DMS114 treated with DMSO at 0.1 percent for 48 hours (cell line): ENCODE measurements around the gene MEOX1.
"Not testable (repeated sequence)": the region's sequence is repeated elsewhere in the genome, so short reads cannot be mapped to it uniquely, and the experiment has no call there.

Source experiments
- DNase-seq: peaks from one replicate; lab custom pipeline; 2025; ENCODE audit not compliant: unreplicated experiment; lab: John Stamatoyannopoulos, UW

Gene MEOX1

DNA sequence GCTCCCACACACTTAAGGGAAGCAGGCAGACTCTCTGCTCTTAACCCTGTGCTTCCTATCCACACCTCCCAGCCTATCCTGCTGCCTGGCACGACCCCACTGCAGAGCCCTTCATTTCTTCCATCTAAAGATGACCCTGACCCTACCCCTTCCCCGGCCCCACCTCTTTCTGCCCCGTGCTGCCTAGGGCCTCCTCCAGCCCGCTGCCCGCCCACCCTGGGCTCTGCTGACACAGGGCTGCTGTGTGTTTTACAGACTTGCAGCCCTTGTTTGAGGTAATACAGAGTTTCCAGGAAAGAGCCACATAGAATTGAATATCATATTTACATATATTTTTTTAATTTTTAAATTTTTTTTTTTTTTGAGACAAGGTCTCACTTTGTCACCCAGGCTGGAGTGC lies 42.0 kb downstream of the MEOX1 start:
- DNase-seq = no peak

DNA sequence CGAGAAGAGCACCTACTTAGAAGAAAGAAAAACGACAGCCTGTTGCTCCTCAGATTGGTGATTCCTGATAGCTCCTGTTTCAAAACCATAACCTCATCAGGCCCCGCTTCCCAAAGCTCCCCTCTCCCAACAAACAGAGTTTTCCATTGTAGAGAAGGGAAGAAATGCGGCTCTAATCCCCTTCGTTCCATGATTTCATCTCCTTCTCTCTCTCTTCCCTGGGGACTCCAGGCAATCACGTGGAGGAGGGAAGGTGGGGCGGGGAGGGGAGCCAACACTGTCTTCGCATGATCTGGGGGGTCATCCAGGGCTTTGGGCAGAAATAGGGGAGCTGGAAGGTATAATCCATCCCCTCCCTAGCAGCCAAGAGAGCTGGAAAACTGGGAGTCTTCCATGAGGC lies 43.4 kb downstream of the MEOX1 start:
- no peak for DNase-seq

- no peak for DNase-seq
Measured at GRCh38 chr17:43616852-43617251, 44.9 kb downstream of the MEOX1 start.

- no peak for DNase-seq
Measured at GRCh38 chr17:43616421-43616820, 45.3 kb downstream of the MEOX1 start.

GRCh38 chr17:43616029-43616351 lies 45.7 kb downstream of the MEOX1 start:
- DNase-seq = no peak

GRCh38 chr17:43615330-43616028 lies 46.2 kb downstream of the MEOX1 start:
- DNase-seq = no peak

DNA sequence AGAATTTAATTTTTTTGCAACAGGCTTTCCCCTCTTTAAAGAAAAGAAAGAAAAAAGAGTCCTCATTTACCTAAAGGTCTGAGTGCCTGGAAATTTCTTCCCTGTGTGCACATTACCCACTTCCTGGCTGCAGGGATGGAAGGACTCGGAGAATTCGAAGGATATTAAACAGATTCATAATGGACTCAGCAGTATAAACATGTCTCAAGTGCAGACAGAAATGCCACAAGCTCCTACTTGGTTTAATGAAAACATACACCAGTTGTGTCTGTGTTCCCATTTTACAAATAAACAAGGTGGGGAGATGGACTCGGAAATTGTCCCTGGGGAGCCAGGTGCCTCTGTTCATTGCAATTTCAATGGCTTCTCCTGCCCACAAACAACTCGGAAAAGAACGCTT lies 47.2 kb downstream of the MEOX1 start:
- no peak for DNase-seq

GRCh38 chr17:43613917-43614316 lies 47.8 kb downstream of the MEOX1 start:
- DNase-seq = no peak

- no peak for DNase-seq
Measured at GRCh38 chr17:43612515-43612914, 49.2 kb downstream of the MEOX1 start.

DNA sequence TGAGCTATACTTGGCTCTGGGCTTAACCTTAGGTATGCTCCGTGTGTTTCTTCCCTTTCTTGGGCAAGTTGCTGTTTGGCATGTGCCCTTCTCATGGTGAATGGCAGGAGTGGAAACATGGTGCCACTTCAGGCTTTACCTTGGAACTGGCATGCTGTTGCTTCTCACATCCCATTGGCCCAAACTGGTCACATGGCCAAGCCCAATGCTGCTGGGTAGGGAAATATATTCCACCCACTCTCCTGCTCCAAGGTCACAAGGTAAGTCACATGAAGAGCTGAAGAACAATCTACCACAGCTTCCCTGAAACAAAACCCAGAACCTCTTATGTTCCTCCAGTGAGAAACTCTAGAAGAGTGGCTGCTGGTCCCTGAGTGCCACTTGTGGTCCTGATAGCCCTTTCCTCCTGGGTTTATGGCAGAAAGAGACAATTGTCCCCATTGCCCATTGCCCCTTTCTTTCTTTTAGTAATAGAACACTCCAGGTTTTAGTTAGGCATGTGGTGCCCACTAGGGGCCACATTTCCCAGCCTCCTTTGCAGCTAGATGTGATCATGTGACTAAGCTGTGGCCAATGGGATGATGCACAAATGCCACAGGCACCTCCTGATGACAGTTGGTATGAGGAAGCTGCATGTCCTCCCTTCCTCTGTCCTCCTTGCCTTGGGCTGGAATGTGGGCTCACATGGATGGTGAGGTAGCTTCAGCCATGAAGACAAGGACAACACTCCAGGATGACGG lies 50.3 kb downstream of the MEOX1 start:
- DNase-seq = no peak

DNA sequence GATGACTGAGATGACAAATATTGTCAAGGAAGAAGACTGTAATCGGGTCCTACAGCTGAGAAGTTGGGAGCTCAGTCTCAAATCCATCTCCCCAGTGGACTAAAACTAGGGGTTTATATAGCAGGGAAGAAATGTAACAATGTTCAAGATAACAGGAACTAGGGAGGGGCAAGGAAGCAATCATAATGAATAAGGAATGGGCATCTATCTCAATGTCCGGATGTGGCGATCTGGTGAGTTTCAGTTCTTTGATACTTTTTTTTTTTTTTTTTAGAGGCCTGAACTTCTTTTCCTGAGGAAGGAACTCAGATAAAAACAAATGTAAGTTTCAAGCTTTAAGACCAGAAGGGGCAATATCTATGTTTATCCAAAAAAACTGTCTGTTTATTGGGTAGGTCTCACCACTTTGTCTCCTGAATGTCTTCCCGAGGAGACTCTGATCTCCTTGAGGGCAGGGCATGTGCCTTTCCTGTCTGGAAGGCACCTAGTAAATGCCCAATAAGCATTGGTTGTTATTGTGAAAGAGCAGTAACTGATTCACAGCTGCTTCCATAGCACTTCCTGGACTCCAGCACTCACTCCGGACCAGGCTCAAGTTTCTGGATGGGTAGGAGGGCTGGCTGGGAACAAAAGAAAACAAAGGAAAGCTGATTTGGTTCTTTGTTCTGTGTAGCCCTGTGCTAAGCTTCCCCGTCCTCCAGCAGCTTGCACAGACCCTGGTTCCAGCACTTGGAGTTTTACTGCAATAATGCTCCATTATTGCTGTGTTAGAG lies 51.9 kb downstream of the MEOX1 start:
- DNase-seq = no peak

DNA sequence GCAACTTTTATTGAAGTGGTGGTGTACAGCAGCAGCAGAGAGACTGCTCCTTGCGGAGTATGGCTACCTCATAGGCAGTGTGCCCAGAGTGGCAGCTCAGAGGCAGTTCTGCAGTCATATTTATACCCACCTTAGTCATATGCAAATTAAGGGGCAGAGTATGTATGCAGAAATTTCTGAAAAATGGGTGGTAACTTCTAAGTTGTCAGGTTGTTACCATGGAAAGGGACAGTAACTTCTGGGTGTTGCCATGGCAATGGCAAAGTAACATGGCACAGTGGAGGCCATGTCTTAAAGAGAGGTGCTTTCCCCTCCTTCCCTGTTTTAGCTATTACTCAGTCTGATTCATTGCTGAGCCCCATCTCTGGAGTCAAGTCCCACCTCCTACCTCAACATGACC lies 53.4 kb downstream of the MEOX1 start:
- DNase-seq = no peak

DNA sequence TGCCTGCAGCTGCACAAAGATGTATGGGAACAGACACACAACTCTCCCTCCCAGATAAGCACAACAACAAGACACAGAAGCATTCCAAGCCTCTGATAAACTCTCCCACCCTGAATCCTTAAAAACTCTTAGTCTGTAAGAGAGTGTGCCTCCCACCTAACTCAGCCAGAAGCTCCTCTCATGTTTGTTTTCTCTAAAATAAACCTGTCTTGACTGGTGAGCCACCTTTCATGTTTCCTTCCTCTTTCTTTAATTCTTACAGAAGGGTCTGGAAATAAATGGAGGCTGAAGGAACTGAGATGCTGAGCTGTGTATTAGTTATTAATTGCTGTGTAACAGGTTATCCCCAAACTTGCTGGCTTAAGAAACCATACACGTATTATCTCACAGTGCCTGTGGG lies 57.2 kb downstream of the MEOX1 start:
- no peak for DNase-seq

- no peak for DNase-seq
Measured at GRCh38 chr17:43603321-43603720, 58.4 kb downstream of the MEOX1 start.

- DNase-seq = not testable (repeated sequence)
Measured at GRCh38 chr17:43602556-43602955, 59.2 kb downstream of the MEOX1 start.

- DNase-seq = no peak
Measured at GRCh38 chr17:43601280-43602039, 60.3 kb downstream of the MEOX1 start.

DNA sequence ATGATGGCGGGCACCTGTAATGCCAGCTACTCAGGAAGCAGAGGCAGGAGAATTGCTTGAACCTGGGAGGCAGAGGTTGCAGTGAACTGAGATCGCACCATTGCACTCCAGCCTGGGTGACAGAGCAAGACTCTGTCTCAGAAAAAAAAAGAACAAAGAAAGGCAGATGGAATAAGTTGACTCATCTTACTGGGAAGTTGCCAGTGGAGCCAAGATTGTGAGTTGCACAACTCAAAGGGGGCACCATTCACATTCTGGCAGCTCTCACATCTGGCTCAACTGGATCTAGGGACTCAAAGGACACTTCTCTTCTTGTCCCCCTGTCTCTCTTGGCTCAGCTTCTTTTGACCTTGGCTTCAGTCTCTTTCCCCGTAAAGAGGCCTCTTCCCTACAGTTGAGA lies 61.9 kb downstream of the MEOX1 start:
- no peak for DNase-seq

DNA sequence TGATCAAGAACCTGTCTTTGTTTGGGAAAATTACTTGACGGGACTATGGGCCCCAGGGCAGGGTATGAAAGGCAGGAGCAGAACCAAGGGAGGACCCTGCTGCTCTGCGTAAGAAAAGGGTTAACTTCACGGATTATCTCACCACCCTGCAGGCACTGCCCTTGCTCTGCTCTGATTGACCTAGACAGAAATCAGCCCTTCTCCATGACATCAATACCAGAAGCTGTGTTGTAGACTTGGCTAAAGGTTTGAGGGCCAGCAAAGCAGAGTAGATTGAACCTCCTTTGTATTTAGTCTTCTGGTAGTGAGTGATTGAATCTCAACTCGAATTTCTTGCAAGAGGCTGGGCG lies 62.7 kb downstream of the MEOX1 start:
- no peak for DNase-seq

- DNase-seq = no peak
Measured at GRCh38 chr17:43598357-43599045, 63.2 kb downstream of the MEOX1 start.

DNA sequence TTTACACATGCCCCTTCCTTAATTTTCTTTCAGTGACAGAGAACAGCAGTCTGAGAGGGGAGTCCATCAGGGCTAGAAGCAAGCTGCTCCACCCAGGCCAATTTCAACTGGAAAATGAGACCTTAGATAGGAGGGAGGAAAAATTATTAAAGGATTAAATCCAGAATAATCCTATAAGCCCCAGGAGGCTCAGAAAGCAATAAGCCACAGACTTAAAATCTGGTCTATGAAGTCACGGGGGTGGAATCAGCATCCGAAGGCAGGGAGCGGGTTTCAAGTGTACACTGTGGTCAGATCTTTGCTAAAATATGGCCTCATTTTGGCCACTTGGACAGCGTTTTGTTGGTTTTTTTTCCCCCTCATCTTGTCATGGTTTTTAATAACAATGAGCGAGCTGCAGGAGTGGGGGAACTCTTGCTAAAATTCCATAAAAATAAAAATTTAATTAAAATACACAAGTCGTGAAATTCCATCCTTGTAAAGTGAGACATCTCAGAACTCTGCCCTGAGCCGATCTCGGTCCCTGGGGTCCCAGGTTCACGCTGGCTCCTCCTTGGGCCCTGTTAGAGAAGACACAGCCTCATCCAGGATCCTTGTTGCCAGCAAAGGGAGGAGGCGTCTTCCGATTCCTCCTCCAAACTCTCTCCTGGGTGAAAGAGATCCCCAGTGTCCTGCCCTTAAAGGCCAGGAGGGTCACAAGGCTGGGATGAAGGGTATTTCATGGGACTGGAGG lies 63.9 kb downstream of the MEOX1 start:
- no peak for DNase-seq
